Measurements from ENCODE around the gene TNF. TPM values are rescaled to one million over a fixed set of nuclear protein-coding genes. Genes with fewer than 3 reads are reported as not detected.

The TNF gene
- total and polyA plus RNA-seq, 2 of the 13 experiments (the other 11 are each of a cell fraction or from before 2014, with no cell fraction given): not detected

DNA sequence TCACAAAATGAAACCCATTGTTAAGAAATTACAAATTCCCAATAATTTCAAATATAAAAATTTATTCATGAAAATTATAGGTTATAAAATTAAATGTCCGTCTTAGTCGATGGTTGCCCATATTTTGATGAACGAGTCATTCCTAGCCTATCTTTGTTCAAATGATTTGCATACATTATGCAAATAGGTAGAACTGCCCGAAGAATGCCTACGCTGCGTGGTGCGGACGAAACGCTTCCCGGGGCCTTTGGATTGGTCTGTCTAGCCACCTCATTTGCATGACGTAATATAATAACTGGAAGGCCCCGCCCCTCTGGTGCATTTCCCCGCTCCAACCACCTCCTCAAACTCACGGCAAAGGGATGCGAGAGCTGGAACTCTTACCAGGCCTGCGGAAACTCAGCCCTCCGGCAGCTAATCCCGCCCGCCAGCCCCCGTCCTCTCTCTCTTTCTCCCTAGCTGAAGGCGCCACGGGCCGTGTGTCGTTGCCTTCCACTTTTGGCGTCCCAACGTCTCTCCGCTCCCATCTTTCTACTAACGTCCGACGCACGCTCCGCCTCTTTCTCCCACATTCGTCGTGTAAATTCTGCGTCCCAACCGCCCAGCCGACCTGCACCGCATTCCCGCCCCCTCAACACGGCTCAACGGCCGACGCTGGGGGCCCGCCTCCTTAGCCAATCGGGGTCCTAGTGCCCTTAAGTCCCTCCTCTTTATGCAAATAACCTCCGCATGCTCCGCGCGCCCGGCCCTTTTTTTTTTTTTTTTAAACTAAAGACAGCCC is 44.6 kb downstream of the TNF start (continued):
- TF ChIP-seq BCL6 (CRISPR knock-in tag; IDR thresholded peaks at IDR 0.05) (no peak; the same call in 1 of the 2 replicates), ZNF720 (CRISPR knock-in tag; IDR thresholded peaks at IDR 0.05) (no peak), ZNF879 (CRISPR knock-in tag; IDR thresholded peaks at IDR 0.05) (peak; percentile 12; the same call in 1 of the 2 replicates), HOXD1 (CRISPR knock-in tag; IDR thresholded peaks at IDR 0.05) (peak; percentile 79; the same call in 1 of the 2 replicates), KLF11 (CRISPR knock-in tag; IDR thresholded peaks at IDR 0.05) (peak; percentile 89), ZNF17 (CRISPR knock-in tag; IDR thresholded peaks at IDR 0.05) (no peak), ZIK1 (CRISPR knock-in tag; IDR thresholded peaks at IDR 0.05; ENCODE audit: borderline replicate concordance, low read depth) (peak; percentile 69; the same call in 1 of the 2 replicates), GATAD2A (CRISPR knock-in tag; IDR thresholded peaks at IDR 0.05) (no peak; the same call in 1 of the 2 replicates), KLF16 (CRISPR knock-in tag; IDR thresholded peaks at IDR 0.05) (peak in 1 of 2 experiments; percentile 42; a peak in 2 of 4 replicates), SIX4 (CRISPR knock-in tag; IDR thresholded peaks at IDR 0.05) (peak; percentile 71; the same call in 1 of the 2 replicates), ZFP62 (CRISPR knock-in tag; IDR thresholded peaks at IDR 0.05) (no peak), ZNF264 (CRISPR knock-in tag; IDR thresholded peaks at IDR 0.05) (peak; percentile 88; the same call in 1 of the 2 replicates), RNF219 (CRISPR knock-in tag; IDR thresholded peaks at IDR 0.05) (0 out of 2 replicates have a peak, but pooled peaks have one; percentile 52), ZNF850 (CRISPR knock-in tag; conservative IDR thresholded peaks at IDR 0.05) (no peak; the same call in 1 of the 2 replicates), ZBTB7B (CRISPR knock-in tag; IDR thresholded peaks at IDR 0.05) (no peak), EEA1 (CRISPR knock-in tag; IDR thresholded peaks at IDR 0.05; ENCODE audit: borderline replicate concordance) (no peak; the same call in 1 of the 2 replicates), ZNF800 (CRISPR knock-in tag; IDR thresholded peaks at IDR 0.05) (no peak), NR1H2 (CRISPR knock-in tag; IDR thresholded peaks at IDR 0.05; ENCODE audit: borderline replicate concordance, low read depth) (no peak), RXRA (CRISPR knock-in tag; IDR thresholded peaks at IDR 0.05) (peak; percentile 65)
- TF ChIP-seq, protein P1, sequence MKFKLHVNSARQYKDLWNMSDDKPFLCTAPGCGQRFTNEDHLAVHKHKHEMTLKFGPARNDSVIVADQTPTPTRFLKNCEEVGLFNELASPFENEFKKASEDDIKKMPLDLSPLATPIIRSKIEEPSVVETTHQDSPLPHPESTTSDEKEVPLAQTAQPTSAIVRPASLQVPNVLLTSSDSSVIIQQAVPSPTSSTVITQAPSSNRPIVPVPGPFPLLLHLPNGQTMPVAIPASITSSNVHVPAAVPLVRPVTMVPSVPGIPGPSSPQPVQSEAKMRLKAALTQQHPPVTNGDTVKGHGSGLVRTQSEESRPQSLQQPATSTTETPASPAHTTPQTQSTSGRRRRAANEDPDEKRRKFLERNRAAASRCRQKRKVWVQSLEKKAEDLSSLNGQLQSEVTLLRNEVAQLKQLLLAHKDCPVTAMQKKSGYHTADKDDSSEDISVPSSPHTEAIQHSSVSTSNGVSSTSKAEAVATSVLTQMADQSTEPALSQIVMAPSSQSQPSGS (CRISPR knock-in tag; IDR thresholded peaks at IDR 0.05): peak; percentile 59; the same call in 1 of the 2 replicates
- TF ChIP-seq, protein P2, sequence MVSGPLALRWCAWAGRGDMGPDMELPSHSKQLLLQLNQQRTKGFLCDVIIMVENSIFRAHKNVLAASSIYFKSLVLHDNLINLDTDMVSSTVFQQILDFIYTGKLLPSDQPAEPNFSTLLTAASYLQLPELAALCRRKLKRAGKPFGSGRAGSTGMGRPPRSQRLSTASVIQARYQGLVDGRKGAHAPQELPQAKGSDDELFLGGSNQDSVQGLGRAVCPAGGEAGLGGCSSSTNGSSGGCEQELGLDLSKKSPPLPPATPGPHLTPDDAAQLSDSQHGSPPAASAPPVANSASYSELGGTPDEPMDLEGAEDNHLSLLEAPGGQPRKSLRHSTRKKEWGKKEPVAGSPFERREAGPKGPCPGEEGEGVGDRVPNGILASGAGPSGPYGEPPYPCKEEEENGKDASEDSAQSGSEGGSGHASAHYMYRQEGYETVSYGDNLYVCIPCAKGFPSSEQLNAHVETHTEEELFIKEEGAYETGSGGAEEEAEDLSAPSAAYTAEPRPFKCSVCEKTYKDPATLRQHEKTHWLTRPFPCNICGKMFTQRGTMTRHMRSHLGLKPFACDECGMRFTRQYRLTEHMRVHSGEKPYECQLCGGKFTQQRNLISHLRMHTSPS (CRISPR knock-in tag; IDR thresholded peaks at IDR 0.05; ENCODE audit: low read depth): 0 out of 2 replicates have a peak, but pooled peaks have one; percentile 55
